ENCODE data around the gene C16orf89. TPM values are rescaled to one million over a fixed set of nuclear protein-coding genes. Genes with fewer than 3 reads are reported as not detected.

The C16orf89 gene
- total RNA-seq, 2 donors from 2014 or later: 0.51 TPM; not detected in 1

GRCh38 chr16:5008311-5008731 lies 57.4 kb downstream of the C16orf89 start:
- H3K36me3 Mint-ChIP-seq (ENCODE audit: low read depth): no peaks in the 10 kb centered on the region
- no peak overlapping the region for H3K27ac Mint-ChIP-seq
- no peaks in the 10 kb centered on the region for H3K9me3 Mint-ChIP-seq
- H3K36me3 ChIP-seq (ENCODE audit: control insufficient read depth, insufficient read depth, low read length): no peaks in the 10 kb centered on the region
- H3K4me3 ChIP-seq (ENCODE audit: low read length): no peak overlapping the region
- 91 to 97% methylated on average over 11 to 18 of the region's 18 CpGs for WGBS, 2 experiments (ENCODE audit: insufficient coverage in 1 of 2, insufficient read length in 1 of 2)
- no peak overlapping the region for H3K27ac ChIP-seq (ENCODE audit: low read depth, low read length)
- no peak overlapping the region for H3K9ac ChIP-seq (ENCODE audit: extremely low read depth, low read length, poor library complexity, severe bottlenecking)
- H3K27me3 Mint-ChIP-seq (ENCODE audit: insufficient read depth): peaks cover 94% of the 10 kb centered on the region
- no peaks in the 10 kb centered on the region for H3K9me3 ChIP-seq (ENCODE audit: control insufficient read depth, low read length)
- no peak for DNase-seq
- H3K4me1 Mint-ChIP-seq: peaks cover 14% of the 10 kb centered on the region
- peaks cover 3% of the 10 kb centered on the region for H3K4me1 ChIP-seq (ENCODE audit: control insufficient read depth, insufficient read depth, low read length)
- TF ChIP-seq CTCF (conservative IDR thresholded peaks at IDR 0.05): no peak
- H3K27me3 ChIP-seq (ENCODE audit: control insufficient read depth, insufficient read depth, low read length, poor library complexity, severe bottlenecking): peaks cover 86% of the 10 kb centered on the region
- H3K4me3 Mint-ChIP-seq: no peak overlapping the region

DNA sequence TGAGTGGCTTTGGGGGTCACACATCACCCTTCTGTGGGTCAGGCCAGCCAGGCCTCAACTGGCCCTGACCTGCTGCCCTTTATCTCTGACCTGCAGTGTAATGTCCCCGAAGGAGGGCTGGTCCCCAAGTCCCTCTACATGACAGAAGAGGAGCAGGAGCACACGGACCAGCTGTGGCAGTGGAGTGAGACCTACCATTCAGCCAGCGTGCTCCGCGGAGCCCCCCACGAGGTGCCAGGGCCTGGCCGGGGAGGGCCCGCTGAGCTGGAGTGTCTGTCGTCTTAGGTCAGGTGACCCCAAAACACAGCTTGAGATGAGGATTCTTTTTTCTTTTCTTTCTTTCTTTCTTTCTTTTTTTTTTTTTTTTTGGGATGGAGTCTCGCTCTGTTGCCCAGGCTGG lies 58.5 kb downstream of the C16orf89 start:
- H3K4me1 Mint-ChIP-seq: peaks cover 14% of the 10 kb centered on the region
- H3K36me3 ChIP-seq (ENCODE audit: control insufficient read depth, insufficient read depth, low read length): no peaks in the 10 kb centered on the region
- no peaks in the 10 kb centered on the region for H3K9me3 Mint-ChIP-seq
- no peak overlapping the region for H3K27ac ChIP-seq (ENCODE audit: low read depth, low read length)
- no peak for TF ChIP-seq CTCF (conservative IDR thresholded peaks at IDR 0.05)
- H3K4me3 ChIP-seq (ENCODE audit: low read length): no peak overlapping the region
- H3K27me3 ChIP-seq (ENCODE audit: control insufficient read depth, insufficient read depth, low read length, poor library complexity, severe bottlenecking): peaks cover 84% of the 10 kb centered on the region
- no peaks in the 10 kb centered on the region for H3K9me3 ChIP-seq (ENCODE audit: control insufficient read depth, low read length)
- no peak overlapping the region for H3K27ac Mint-ChIP-seq
- WGBS, 2 experiments (ENCODE audit: insufficient coverage in 1 of 2, insufficient read length in 1 of 2): 80 to 89% methylated on average over 1 to 10 of the region's 10 CpGs
- DNase-seq: no peak
- H3K4me3 Mint-ChIP-seq: no peak overlapping the region
- no peak overlapping the region for H3K9ac ChIP-seq (ENCODE audit: extremely low read depth, low read length, poor library complexity, severe bottlenecking)
- peaks cover 3% of the 10 kb centered on the region for H3K4me1 ChIP-seq (ENCODE audit: control insufficient read depth, insufficient read depth, low read length)
- H3K36me3 Mint-ChIP-seq (ENCODE audit: low read depth): no peaks in the 10 kb centered on the region
- H3K27me3 Mint-ChIP-seq (ENCODE audit: insufficient read depth): peaks cover 93% of the 10 kb centered on the region

DNA sequence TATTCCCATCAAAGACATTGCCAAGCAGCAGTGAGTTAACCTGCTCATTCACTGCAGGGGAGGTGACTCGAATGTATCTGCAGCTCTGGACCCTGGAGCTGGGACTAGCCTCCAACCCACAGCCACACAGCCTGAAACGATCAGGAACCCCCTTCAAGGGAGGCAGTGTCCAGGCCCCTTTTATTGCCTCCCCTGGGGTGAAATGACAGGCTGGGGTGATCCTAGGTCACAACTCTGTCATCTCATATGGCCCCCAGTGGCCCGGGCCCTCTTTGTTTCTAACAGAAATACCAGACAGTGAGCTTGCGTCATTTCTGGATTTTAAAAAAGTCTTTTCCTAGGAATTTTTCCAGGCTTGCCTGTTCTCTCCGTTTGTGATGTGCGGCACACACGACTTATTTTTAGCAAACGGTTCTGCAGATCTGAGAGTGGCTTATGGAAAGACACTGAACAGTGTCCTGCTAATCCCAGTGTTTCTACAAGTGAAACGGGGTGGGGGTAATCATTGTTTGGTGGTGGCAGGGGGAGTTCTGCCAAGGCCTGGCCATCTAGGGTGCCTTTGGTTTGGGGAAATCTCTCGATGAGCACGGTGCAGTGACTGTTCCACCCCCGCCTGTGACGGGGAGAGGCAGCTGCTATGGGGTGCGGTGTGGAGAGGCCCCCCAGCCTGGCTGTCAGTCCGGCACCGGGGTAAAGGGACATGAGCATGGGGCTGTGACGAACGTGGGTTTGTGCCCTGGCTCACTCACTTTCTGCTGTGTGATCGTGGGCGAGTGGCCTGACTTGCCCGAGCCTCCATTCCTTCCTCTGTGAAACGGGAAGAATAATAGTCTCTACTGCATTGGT lies 59.2 kb downstream of the C16orf89 start:
- Histone ChIP-seq H3K36me3 (ENCODE audit: control insufficient read depth, insufficient read depth, low read length) (no peaks in the 10 kb centered on the region), H3K9ac (ENCODE audit: extremely low read depth, low read length, poor library complexity, severe bottlenecking) (no peak overlapping the region), H3K27ac (ENCODE audit: low read depth, low read length) (no peak overlapping the region), H3K4me3 (ENCODE audit: low read length) (no peak overlapping the region), H3K4me1 (ENCODE audit: control insufficient read depth, insufficient read depth, low read length) (peaks cover 3% of the 10 kb centered on the region), H3K9me3 (ENCODE audit: control insufficient read depth, low read length) (no peaks in the 10 kb centered on the region), H3K27me3 (ENCODE audit: control insufficient read depth, insufficient read depth, low read length, poor library complexity, severe bottlenecking) (peaks cover 77% of the 10 kb centered on the region)
- 87 to 88% methylated on average over 16 to 22 of the region's 22 CpGs for WGBS, 2 experiments (ENCODE audit: insufficient coverage in 1 of 2, insufficient read length in 1 of 2)
- Mint-ChIP-seq H3K36me3 (ENCODE audit: low read depth) (no peaks in the 10 kb centered on the region), H3K27me3 (ENCODE audit: insufficient read depth) (peaks cover 92% of the 10 kb centered on the region), H3K9me3 (no peaks in the 10 kb centered on the region), H3K4me1 (peaks cover 13% of the 10 kb centered on the region), H3K27ac (no peak overlapping the region), H3K4me3 (no peak overlapping the region)
- TF ChIP-seq CTCF (conservative IDR thresholded peaks at IDR 0.05): no peak
- DNase-seq: no peak

Measured in endodermal cell (in vitro differentiated cells).